Right forelimb (tissue), 1 donor: ENCODE measurements around the gene HSP90AA1.
"Not testable (repeated sequence)": the region's sequence is repeated elsewhere in the genome, so short reads cannot be mapped to it uniquely, and the experiment has no call there.

Experiments
- DNase-seq: peaks from one replicate; pipeline ENCODE4 v3.0.0-alpha.2; 2018

The HSP90AA1 gene

DNA sequence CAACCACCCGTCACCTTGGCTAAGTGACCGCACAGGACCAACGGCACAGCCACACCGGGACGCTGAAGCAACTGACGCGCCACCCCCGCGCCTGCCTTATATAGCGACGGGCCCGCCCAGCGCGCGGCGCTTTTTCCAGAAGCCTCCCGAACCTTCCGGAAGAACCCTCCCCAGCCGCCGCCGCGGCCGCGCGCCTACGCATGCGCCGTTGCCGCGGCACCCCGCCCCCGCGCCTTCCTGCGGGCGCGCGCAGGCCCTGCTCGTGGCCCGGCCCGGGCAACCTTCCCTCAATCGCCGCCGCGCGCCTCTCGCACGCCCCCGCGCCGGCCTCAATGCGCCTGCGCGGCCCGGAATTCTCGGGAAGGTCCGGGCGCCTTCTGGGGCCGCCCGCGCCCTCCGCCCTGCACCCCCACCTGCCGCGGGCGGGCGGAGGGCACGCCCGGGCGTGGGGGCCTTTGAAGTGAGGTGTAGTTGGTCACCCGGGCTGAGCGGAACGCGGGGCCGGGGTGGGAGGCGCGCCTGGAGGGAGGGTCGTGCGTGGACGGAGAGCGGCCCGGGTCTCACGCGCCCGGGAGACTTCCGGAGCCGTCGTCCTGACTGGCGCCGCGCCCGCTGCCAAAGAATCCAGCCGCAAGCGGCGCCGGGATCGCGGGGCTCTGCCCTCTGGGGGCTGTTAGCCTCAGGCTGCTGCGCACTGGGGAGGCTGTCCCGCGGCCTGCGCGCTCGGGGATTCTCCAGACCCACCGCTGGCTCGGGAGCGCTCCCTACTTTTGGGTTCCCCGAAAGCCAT, at the start of gene HSP90AA1:
HSP90AA1 (minus strand) TSS at position 73 of the 790 bp plus-strand sequence. CDS start 666 bp downstream, outside the sequence.
- peak; percentile 96 for DNase-seq

GRCh38 chr14:102135456-102135855, 48.6 kb upstream of the HSP90AA1 start:
- DNase-seq, result not testable (repeated sequence)

GRCh38 chr14:102134719-102135118, 47.9 kb upstream of the HSP90AA1 start:
- not testable (repeated sequence) for DNase-seq

- DNase-seq, result not testable (repeated sequence)
These were observed 47.2 kb upstream of the HSP90AA1 start for GRCh38 chr14:102134021-102134420.

DNA sequence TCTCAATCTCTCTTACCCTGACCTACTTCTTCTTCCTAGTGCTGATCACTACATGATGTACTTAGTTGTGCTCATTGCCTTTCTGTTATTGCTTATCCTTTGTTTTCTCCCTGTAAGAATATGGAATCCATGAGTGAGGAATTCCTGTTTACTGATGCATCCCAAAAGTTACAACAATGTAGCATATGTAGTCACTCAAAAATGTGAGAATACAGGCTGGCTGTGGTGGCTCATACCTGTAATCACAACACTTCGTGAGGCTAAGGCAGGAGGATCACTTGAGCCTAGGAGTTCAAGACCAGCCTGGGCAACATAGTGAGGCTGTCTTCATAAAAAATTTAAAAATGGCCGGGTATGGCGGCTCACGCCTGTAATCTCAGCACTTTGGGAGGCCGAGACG, 44.9 kb upstream of the HSP90AA1 start:
- no peak for DNase-seq

DNA sequence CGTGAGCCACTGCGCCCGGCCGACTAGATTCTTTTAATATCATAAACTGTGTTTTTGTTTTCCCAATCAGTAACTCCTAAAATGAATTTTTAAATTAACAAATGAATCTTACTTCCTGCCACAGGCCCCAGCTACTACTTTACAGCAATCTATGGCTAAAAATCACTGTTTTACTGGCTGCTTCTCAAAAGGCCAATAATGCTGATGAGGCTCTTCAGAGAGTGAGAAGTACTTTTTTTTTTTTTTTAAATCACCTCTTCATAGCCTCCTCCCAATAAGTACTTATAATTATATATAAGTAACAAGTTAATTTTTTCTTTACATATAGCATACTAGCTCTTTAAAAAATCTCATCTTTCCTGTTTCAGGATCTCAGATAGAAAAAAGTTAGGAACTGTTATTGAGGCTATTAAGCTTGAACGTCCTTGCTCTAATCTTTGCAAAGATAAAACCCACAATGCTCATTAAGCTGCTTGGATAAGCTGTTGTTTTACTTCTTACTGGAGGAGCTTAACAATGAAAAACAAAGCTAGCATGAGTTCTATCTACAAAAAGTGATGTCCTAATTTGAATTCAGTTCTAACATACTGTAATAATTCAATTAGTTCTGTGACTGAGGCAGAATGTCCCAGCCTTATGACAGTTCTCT, 40.1 kb upstream of the HSP90AA1 start:
- DNase-seq, result no peak

DNA sequence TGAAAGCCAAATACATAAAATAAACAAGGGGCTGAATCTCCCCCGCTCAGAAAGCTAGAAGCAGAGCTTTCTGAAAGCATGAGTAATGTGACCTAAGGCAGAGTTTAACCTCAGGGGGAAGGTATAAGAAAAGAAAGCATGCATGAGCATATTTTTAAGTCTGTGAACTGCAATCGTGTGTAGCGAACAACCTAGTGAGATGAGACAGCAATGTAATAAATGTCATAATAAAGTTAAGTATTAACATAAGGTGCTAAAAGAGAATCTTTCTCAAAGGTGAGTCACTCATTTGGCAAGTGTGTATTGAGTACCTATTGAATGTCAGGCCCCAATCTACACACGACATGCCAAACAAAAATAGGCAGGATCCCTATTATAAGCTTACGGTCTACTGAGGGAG, 38.7 kb upstream of the HSP90AA1 start:
- DNase-seq, result no peak

DNA sequence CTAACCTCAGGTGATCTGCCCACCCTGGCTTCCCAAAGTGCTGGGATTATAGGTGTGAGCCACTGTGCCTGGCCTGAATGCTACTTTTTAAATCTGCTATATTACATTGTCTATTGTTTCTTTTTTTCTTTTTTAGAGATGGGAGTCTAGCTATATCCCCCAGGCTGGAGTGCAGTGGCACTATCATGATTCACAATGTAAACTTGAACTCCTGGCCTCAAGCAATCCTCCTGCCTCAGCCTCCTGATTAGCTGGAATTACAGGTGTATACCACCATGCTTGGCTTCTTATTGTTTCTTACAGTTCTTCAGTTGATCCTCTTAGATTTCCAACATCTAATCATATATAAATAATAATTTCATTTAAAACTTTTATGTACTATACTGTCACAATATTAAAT, 37.6 kb upstream of the HSP90AA1 start:
- no peak for DNase-seq

DNA sequence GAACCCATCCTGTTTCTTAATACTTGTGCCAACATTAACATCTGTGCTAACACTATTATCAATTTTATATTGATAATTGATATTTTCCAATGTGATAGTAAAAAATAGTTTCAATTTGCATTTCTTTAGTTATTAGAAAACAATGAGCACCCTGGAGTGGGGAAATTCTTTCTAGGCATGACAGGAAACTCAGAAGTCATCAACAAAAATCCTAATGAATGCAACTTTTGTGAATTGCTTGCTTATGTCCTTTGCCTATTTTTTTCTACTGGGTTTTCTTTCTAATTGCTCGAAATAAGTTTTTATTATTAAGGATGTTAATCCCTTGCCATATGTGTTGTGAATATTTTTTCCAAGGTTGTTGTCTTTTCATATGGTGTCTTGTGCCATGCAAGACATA, 34.7 kb upstream of the HSP90AA1 start:
- DNase-seq, result no peak

DNA sequence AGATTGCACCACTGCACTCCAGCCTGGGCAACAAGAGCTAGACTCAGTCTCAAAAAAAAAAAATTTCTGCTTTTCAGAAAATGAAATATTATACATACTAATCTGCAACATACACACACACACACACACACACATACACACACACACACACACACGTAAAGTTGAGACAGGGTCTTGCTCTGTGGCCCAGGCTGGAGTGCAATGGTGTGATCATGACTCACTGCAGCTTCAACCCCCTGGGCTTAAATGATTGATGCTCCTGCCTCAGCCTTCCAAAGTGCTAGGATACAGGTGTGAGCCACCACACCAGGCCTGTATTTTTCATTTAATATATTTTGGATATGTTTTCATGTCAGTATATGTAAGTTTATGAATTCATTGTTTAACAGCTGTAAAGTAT, 34.0 kb upstream of the HSP90AA1 start:
- DNase-seq, result no peak

DNA sequence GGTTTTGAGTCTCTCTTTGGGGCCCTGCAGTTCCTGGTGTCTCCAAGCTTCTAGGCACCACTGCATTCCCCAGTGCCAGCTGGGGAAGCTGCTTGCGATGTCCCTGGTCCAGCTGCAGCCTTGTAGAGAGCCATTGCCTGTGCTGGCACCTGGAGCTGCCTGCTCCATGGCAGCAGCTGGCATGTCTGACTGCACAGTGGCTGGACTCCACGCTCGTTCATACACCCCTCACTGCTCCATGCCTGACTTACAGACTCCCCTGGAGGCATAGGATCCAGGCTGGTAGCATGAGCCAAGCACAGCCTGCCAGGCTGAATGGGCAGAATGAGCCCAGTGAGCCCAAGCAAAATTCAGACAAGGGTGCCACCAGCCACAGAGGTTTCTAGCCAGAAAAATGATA, 31.0 kb upstream of the HSP90AA1 start:
- no peak for DNase-seq

DNA sequence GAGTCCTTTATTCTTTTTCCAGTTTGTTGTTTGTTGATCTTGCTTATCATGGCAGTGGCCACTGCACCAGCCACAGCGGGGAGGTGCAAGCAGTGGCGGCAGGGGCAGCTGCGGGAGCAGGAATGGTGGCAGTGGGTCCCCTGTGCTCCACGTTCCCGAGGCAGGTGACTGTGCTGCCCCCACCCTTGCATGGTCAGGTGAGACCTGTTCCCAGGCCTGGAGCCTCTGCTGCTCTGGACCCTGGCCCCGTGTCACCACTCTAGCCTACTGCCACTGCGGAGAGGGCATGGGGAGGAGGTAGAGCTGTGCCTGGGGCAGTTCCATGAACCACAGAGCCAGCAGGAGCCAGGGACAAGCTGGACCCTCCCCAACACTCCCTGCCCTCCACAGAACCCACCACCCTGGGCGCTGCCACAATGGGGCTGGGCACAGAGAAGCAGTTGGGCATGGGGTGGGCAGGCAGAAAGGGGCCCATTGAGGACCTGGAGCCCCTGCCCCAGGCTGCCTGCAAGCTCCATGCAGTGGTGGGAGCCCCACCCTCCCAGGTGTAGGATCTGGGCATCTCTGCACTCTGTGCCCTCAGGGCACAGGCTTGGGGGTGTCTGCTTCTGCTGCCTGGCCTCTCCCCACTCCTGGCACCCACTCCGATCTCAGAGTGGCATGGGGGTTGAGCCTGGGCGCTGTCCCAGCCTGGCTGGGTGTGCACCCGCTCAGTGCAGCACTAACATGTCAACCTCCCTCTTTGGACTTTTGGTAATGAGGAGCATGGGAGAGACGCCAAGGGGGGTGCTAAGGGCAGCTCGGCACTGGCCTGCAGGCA, 29.7 kb upstream of the HSP90AA1 start:
- DNase-seq, result no peak

DNA sequence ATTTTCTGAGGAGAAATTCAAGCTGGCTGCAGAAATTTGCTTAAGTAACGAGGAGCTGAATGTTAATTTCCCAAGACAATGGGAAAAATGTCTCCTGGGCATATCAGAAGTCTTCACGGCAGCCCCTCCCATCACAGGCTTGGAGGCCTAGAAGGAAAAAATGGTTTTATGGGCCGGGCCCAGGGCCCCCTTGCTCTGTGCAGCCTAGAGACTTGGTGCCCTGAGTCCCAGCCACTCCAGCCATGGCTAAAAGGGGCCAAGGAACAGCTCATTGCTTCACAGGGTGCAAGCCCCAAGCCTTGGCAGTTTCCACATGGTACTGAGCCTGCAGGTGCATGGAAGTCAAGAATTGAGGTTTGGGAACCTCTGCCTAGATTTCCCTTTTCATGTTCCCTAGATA, 24.3 kb upstream of the HSP90AA1 start:
- DNase-seq, result no peak

DNA sequence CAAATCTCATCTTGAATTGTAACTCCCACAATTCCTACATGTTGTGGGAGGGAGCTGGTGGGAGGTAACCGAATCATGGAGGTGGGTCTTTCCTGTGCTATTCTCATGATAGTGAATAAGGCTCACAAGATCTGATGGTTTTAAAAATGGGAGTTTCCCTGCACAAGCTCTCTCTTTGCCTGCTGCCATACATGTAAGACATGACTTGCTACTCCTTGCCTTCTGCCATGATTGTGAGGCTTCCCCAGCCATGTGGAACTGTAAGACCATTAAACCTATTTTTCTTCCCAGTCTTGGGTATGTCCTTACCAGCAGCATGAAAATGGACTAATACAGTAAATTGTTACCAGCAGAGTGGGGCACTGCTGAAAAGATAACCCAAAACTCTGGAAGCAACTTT, 22.5 kb upstream of the HSP90AA1 start:
- not testable (repeated sequence) for DNase-seq

DNA sequence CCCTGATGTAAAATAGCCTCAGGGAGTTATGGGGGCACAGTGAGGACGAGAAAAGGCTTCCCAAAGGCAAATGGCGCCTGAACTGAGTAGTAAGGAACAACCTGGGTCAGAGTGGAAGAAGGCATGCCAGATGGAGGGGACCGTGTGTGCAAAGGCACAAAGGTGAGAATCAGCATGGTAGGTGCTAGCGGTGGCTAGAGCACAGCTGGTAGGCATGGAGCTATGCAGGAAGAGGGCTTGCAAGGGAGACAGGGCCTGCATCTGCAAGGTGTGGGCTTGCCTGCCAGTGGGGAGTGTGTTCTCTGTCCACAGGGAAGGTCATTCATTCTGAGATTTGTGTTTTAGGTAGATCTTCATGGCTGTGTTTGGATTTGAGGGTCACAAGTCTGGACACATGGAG, 18.5 kb upstream of the HSP90AA1 start:
- DNase-seq, result no peak

- no peak for DNase-seq
These were observed 16.3 kb upstream of the HSP90AA1 start for GRCh38 chr14:102103062-102103695.

- DNase-seq, result no peak
These were observed 10.7 kb upstream of the HSP90AA1 start for GRCh38 chr14:102097441-102098135.

DNA sequence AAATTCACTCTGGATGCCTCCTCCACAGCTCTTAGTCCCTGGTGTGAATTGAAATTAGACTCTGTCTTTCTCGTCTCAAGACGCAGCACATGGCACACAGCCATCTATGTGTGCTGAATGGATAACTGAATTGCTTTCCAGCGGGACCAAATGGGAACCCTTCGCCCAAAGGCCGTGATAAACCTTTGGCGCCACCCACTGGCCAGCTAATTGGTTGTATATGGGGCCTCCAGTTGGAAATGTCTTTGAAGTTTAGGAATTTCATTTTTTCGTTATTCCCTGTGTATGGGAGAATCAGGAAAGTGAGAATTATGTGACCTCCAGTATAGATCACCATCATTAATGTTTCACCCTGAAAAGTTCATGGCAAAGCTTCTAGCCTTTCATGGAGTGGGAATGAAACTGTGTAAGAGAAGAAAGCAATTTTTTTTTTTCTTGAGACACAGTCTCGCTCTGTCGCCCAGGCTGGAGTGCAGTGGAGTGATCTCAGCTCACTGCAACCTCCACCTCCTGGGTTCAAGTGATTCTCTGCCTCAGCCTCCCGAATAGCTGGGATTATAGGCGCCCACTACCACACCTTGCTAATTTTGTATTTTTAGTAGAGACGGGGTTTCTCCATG, 9.8 kb upstream of the HSP90AA1 start:
- DNase-seq, result peak; percentile 88

- DNase-seq, result no peak
These were observed 9.2 kb upstream of the HSP90AA1 start for GRCh38 chr14:102095871-102096568.

DNA sequence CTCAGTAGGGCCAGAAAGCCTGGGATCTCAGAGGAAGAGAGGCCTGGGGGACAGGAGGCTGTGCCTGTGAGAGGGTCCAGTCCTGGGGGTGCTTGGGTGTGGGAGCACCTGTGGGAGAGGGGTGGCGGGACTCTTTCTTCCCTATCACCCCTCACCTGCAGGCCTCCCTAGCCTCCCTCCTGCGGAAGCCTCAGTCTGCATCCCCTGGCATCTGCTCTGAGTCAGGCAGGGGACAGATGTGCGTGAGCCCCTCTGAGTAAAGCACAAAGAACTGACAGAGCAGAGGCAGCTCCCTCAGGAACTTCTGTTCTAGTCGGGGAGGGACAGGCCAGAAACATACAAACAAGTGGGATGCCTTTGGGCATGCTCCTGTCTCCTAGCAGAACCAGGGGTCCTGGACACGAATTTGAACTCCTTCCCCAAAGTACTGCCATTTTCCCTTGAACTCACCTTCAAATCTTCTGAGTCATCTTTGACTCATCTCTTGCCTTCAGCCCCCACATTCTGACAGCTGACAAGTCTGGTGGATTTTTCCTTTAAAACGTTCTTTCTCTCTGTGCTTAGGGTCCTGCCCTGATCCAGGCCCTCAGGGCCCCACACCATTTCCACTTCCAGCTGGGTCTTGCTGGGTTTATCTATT, 8.5 kb upstream of the HSP90AA1 start:
- DNase-seq, result no peak

DNA sequence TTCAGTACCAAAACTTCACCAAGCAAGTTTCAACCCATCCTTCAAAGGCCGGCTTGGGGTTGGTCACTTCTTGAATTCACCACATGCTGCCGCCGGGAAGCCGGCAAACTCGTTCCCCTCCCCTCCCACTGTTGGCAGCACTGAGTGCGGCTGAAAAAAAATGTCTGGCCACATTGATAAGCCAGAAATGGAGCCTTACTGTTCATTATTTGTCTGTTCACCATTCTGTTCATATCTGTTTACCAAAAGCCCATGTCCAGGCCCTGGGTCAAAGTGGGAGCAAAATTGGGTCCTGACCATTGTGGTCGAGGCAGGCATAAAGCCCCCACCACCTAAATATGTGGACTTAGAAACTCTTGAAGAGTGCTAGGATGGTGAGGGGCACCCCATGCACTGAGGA, 7.3 kb upstream of the HSP90AA1 start:
- no peak for DNase-seq
